Right lobe of liver (tissue), 4 donors: ENCODE results near the gene TRA2A.

Experiments
- POLR2A ChIP-seq: fragments of 450-650 bp; IDR thresholded peaks from one replicate; pipeline ENCODE4 v1.6.1; 2017; ENCODE audit warnings: antibody characterized with exemption, mild to moderate bottlenecking
- TF ChIP-seq, protein P1 (sequence below), 4 donors: fragments of 200-600 bp in 3 of 4; fragments of 450-650 bp in 1 of 4; IDR thresholded peaks; one replicate each; pipeline versions ENCODE4 v1.5.1 to v1.8.0; 2016 to 2022; ENCODE audit warnings: antibody characterized with exemption in 4 of 4, mild to moderate bottlenecking in 2 of 4
- donor health status: DM: no; HTN: no; CAD: no.
- donor health status: DM: no; HTN: no; CAD: no.
- donor health status: DM: no; HTN: yes; CAD: no.

DNA sequence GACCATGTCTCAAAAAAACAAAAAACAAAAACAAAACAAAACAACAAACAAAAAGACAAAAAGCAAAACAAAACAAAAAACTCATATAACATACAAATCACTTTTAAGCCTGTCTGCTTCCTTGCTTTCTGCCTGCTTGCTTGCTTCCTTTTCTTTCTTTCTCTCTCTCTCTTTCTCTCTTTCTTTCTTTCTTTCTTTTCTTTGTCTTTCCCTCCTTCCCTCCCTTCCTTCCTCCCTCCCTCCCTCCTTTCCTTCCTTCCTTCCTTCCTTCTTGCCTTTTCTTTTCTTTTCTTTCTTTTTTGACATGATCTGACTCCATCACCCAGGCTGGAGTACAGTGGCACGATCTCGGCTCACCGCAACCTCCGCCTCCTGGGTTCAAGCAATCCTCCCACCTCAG is 15.9 kb upstream of the TRA2A start:
- TF ChIP-seq, protein P1, sequence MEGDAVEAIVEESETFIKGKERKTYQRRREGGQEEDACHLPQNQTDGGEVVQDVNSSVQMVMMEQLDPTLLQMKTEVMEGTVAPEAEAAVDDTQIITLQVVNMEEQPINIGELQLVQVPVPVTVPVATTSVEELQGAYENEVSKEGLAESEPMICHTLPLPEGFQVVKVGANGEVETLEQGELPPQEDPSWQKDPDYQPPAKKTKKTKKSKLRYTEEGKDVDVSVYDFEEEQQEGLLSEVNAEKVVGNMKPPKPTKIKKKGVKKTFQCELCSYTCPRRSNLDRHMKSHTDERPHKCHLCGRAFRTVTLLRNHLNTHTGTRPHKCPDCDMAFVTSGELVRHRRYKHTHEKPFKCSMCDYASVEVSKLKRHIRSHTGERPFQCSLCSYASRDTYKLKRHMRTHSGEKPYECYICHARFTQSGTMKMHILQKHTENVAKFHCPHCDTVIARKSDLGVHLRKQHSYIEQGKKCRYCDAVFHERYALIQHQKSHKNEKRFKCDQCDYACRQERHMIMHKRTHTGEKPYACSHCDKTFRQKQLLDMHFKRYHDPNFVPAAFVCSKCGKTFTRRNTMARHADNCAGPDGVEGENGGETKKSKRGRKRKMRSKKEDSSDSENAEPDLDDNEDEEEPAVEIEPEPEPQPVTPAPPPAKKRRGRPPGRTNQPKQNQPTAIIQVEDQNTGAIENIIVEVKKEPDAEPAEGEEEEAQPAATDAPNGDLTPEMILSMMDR (IDR thresholded peaks at IDR 0.05) = no peak
- TF ChIP-seq POLR2A = no peak
